Measurements from ENCODE around the gene ETV3.
A peak's percentile ranks its signal among the peaks of the same experiment; 100 is the strongest.

The ETV3 gene

DNA sequence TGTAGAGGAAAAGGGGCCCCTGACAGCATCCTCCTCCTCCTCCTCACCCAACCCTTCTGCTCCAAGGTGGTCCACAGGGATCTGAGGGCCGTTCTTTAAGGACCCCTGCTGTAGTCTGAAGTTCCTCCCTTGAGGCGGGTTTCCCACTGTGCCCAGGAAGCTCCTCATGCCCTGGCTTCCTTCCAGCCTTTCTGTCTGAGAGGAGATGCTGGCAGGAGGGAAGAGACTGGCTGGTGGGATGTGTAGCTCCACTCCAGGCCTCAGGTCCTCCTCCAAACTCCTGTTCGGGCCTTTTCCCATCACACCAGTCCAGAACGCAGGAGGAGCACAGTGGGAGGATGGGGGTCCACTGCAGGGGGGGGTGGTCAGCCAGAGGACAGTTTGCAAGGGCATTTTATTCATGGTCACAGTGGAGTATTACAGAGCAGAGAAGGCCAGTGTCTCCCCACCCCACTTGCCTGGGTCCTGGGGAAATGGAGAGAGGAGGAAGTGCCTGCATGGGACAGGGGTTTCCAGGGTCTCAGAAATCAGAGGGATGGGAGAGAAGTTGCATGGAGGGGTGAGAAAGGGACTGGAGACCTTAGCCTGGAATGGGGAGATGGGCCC is 46.4 kb downstream of the ETV3 start:
- no peak for DNase-seq (ENCODE audit: low read depth in 2 of 2)

DNA sequence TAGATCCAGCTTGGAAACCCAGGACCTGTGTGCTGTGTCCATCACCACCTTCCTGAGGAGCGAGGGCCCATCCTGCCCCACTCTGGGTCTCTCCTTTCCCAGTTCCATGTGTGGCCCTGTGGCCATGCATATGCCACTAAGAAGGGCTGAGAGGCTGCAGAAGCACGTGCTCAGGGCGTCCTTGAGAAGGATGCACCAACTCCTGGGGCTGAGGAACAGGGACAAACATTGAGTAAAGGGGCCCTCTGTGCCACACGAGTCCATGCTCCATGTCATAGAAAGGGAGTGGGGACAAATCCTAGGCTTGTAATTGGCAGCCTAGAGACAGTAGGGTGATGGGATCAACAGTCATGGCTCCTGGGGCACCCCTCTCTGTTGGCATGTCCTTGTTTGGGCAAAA is 47.0 kb downstream of the ETV3 start:
- DNase-seq (ENCODE audit: low read depth in 2 of 2): no peak

DNA sequence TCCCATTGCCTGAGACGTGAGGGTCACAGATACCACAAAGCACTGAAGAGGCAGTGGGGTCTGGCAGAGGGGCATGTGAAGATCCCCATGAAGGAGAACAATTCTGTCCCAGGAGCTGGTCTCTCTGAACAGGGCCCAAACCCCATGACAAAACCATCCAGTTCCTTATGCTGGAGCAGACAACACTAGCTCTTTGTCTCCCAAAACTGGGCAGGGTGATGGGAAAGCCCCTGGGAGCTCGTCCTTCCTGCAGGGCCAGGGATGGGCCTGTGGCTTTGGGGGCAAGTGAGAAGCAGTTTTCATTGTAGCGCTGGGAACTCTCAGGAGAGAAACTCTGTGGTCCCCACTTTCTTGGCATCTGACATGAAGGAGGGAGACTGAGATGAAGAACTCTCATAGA is 47.4 kb downstream of the ETV3 start:
- DNase-seq (ENCODE audit: low read depth in 2 of 2): no peak

DNA sequence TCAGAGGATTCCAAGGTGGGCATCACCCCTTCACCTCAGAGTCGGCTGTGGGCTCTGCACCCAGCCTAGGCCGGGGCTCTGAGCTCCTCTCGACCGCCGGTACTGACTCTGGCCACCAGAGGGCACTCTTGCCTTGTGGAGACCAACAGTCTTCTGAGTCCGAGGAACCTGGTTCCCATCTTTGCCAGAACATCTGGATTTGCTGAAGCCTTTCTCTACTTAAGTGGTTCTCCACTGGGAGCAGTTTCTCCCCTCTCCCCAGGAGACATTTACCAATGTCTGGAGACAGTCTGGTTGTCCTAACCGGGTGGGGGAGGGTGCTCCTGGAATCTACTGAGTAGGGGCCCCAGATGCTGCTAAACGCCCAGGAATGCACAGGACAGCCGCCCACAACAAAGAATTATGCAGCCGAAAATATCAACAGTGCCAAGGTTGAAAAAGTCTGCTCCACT is 48.0 kb downstream of the ETV3 start:
- DNase-seq (ENCODE audit: low read depth in 2 of 2): peak; percentile 70 to 83

DNA sequence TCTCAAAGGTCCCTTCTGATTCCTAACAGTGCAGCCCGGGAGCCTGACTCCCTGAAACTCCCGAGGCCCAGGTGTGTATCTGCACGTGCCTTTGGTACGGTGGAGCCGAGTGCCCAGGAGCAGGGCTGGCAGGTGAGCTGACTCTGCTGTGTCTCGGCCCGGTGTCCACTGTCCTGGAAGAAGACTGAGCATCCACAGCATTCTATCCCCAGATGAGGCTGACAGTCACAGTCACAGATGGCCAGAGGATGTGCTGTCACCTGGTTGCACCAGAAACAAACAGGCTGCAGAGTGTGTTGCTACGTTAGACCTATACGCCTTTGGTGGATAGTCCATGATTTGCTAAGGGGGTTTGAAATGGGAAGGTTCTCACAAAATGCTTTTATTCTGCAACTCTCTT is 48.4 kb downstream of the ETV3 start:
- DNase-seq (ENCODE audit: low read depth in 2 of 2): no peak

DNA sequence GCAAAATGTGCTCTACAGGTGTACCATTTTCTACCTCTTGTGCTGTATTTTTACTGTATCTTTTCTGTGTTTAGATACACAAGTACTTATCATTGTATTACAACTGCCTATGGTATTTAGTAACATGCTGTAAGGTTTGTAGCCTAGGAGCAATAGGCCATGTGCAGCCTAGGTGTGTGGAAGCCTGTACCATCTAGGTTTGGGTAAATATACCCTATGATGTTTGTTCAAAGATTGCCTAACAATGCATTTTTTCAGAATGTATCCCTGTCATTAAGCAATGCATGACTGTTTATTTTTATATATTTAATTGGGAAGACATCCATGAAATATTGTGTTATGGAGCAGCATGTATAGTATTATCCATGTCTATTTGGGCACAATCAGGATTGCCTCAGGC is 49.6 kb downstream of the ETV3 start:
- no peak for DNase-seq (ENCODE audit: low read depth in 2 of 2)

DNA sequence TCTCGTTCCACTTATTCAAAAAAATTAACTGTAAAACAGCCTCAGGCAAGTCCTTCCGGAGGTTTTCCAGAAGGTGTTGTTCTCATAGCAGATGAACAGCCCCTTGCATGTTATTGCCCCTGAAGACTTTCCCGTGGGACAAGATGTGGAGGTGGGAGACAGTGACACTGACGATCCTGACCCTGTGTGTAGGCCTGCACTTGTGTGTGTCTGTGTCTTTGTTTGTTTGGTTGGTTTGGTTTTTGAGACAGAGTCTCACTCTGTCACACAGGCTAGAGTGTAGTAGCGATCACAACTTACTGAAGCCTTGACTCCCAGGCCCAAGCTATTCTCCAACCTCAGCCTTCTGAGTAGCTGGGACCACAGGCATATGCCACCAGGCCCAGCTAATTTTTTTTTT is 51.2 kb downstream of the ETV3 start:
- DNase-seq (ENCODE audit: low read depth in 2 of 2): no peak

DNA sequence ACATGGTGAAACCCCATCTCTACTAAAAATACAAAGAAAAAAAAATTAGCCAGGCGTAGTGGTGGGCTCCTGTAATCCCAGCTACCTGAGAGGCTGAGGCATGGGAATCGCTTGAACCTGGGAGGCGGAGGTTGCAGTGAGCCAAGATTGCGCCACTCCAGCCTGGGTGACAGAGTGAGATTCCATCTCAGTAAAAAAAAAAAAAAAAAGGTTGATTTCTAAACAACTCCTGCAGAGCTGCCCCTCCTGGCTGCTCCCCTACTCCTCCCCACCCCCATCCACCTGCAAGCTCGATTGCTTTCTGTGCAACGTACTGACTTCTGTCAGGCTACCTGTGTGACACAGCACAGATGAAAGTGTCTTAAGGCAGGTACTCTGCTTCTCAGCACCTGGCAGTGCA is 51.9 kb downstream of the ETV3 start:
- DNase-seq (ENCODE audit: low read depth in 2 of 2): no peak

DNA sequence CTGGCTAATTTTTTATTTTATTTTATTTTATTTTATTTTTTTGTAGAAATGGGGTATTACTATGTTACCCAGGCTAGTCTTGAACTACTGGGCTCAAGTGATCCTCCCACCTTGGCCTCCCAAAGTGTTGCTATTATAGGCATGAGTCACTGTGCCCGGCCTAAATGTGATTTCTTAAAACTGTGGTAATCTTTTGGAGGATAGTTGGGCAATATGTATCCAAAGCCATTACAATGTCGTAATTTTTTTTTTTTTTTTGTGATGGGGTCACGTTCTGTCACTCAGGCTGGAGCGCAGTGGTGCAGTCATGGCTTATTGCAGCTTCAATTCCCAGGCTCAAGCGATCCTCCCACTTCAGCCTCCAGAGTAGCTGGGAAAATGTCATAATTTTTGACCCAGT is 52.8 kb downstream of the ETV3 start:
- DNase-seq (ENCODE audit: low read depth in 2 of 2): no peak

DNA sequence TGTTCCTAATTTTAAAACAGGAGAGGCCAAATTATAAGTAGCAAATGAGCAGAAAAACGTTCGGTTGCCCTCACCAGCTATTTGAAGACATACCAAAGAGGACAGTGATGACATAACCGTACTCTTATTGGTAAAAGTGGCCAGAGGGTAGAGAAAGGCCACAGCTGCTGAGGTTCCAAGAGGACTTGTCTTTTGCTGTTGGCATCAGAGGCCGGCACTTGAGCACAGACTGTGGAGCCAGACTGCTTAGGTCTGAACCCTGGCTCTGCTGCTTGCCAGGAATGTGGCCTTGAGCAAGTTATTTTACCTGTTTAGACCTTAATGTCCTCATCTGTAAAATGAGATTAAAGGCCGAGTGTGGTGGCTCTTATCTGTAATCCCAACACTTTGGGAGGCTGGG is 53.5 kb downstream of the ETV3 start:
- no peak for DNase-seq (ENCODE audit: low read depth in 2 of 2)

DNA sequence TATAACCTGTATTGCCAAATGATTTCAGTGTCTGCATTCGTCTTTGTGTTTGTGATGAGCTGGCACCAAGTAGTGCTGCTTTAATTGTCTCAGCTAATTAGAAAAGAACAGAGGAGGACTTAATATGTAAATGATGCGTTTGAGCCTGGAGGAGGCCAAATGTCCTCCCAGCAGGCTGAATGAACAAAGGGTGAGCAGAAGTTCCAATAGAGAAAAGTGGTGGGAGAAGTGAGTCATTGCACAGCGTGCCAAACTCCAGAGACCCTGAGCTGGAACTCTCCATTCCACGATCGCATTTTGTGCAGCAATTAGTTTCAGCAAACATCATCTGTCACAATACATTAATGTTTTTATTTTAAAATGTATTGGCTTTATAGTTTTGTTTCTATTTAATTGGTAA is 56.5 kb downstream of the ETV3 start:
- DNase-seq (ENCODE audit: low read depth in 2 of 2): no peak

DNA sequence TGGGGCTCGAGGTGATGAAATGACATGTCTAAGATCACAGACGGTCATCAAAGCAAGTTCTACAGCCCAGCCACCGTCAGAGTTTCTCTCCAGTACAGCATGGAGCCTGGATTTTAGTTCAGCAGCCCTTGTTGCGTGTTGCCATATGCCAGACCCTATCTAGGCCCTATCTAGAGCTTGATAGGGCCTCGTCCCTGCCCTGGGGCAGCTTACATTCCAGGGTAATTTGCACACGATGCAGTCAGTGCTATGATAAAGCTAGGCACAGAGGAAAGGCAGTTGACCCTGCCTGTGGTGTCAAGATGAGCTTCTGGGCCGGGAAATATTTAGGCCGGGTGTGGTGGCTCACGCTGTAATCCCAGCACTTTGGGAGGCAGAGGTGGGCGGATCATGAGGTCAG is 57.5 kb downstream of the ETV3 start:
- no peak for DNase-seq (ENCODE audit: low read depth in 2 of 2)

DNA sequence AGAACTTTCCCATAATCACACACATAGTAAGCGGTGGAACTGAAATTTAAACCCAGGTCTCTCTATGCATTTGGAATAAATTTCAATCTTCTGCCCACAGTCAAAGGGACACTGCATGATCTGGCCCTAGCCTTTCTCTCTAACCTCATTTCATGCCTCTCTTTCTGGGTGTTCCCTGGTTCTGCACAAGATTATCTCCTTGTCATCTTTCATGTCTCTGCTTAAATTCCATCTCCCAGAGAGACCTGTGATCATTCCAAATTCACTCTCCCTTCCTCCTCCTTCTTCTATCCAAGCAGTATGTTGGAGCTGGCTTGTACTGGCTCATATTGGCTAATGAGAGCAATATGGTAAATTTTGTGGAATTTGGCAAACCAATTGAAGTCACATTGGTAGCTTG is 60.8 kb downstream of the ETV3 start:
- DNase-seq (ENCODE audit: low read depth in 2 of 2): no peak

DNA sequence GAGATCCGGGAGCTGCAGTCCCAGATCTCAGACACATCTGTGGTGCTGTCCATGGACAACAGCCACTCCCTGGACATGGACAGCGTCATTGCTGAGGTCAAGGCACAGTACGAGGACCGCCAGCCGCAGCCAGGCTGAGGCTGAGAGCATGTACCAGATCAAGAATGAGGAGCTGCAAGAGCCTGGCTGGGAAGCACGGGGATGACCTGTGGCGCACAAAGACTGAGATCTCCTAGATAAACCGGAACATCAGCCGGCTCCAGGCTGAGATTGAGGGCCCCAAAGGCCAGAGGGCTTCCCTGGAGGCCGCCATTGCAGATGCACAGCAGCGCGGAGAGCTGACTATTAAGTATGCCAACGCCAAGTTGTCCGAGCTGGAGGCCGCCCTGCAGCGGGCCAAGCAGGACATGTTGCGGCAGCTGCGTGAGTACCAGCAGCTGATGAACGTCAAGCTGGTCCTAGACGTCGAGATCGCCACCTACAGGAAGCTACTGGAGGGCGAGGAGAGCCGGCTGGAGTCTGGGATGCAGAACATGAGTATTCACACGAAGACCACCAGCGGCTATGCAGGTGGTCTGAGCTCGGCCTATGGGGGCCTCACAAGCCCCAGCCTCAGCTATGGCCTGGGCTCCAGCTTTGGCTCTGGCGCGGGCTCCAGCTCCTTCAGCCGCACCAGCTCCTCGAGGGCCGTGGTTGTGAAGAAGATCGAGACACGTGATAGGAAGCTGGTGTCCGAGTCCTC is 64.1 kb downstream of the ETV3 start:
- no peak for DNase-seq (ENCODE audit: low read depth in 2 of 2)
